Mesenchymal stem cell (in vitro differentiated cells and primary cell): ENCODE results near the gene OSBPL7.

ENCODE experiments used
- DNase-seq: peaks from one replicate; pipeline ENCODE4 v3.0.0-alpha.2; 2013
- H2AFZ ChIP-seq: one replicate; pipeline ENCODE4 v1.6.1; 2013; ENCODE audit warnings: low read depth, mild to moderate bottlenecking, control low read depth, inconsistent platforms, low read length, moderate library complexity
- H2AK5ac ChIP-seq: 2 replicates; pipeline ENCODE4 v1.6.1; 2013; ENCODE audit warnings: low read length, moderate library complexity, mild to moderate bottlenecking, inconsistent platforms; ENCODE audit not compliant: severe bottlenecking
- H2BK120ac ChIP-seq: one replicate; pipeline ENCODE4 v1.6.1; 2013; ENCODE audit warnings: low read depth, mild to moderate bottlenecking, inconsistent platforms, low read length, moderate library complexity
- H2BK12ac ChIP-seq, 2 experiments: one replicate each; pipeline ENCODE4 v1.6.1; 2013; ENCODE audit warnings: inconsistent platforms in 2 of 2, low read length in 2 of 2, mild to moderate bottlenecking in 2 of 2, moderate library complexity in 2 of 2, control low read depth in 1 of 2
- H2BK15ac ChIP-seq: one replicate; pipeline ENCODE4 v1.6.1; 2013; ENCODE audit warnings: mild to moderate bottlenecking, low read depth, inconsistent platforms; ENCODE audit not compliant: poor library complexity, severe bottlenecking
- H2BK5ac ChIP-seq: 2 replicates; pipeline ENCODE4 v1.6.1; 2013; ENCODE audit warnings: low read depth, mild to moderate bottlenecking, low read length, control low read depth, inconsistent platforms; ENCODE audit not compliant: poor library complexity, severe bottlenecking
- H3K14ac ChIP-seq, 2 experiments: one replicate each; pipeline ENCODE4 v1.6.1; 2013; ENCODE audit warnings: inconsistent platforms in 2 of 2, low read length in 2 of 2, control low read depth in 1 of 2, mild to moderate bottlenecking in 1 of 2, moderate library complexity in 1 of 2
- H3K18ac ChIP-seq, 2 experiments: one replicate each; pipeline ENCODE4 v1.6.1; 2013; ENCODE audit warnings: inconsistent platforms in 2 of 2, low read length in 2 of 2, control low read depth in 1 of 2, low read depth in 1 of 2, mild to moderate bottlenecking in 1 of 2
- H3K23ac ChIP-seq, 2 experiments: one replicate each; pipeline ENCODE4 v1.6.1; 2013; ENCODE audit warnings: inconsistent platforms in 2 of 2, low read length in 2 of 2, mild to moderate bottlenecking in 2 of 2, moderate library complexity in 2 of 2, control low read depth in 1 of 2
- H3K27ac ChIP-seq: 2 replicates; pipeline ENCODE4 v1.5.1; 2013; ENCODE audit warnings: mild to moderate bottlenecking, moderate library complexity, low read length, control low read depth, inconsistent platforms; ENCODE audit not compliant: poor library complexity, severe bottlenecking
- H3K27me3 ChIP-seq, 2 experiments: 2 replicates each; pipeline versions ENCODE4 v1.6.1 to v1.7.0; 2013; ENCODE audit warnings: low read length in 2 of 2, mild to moderate bottlenecking in 2 of 2, moderate library complexity in 2 of 2, control low read depth in 1 of 2, inconsistent platforms in 1 of 2; ENCODE audit not compliant: control insufficient read depth in 1 of 2, insufficient read depth in 1 of 2
- H3K36me3 ChIP-seq, 2 experiments: 2 replicates each; pipeline versions ENCODE4 v1.6.1 to v1.7.0; 2013; ENCODE audit warnings: low read length in 2 of 2, control low read depth in 1 of 2, inconsistent platforms in 1 of 2, low read depth in 1 of 2, mild to moderate bottlenecking in 1 of 2; ENCODE audit not compliant: insufficient read depth in 2 of 2, control insufficient read depth in 1 of 2
- H3K4ac ChIP-seq, 2 experiments: one replicate each; pipeline ENCODE4 v1.6.1; 2013; ENCODE audit warnings: inconsistent platforms in 2 of 2, low read length in 2 of 2, mild to moderate bottlenecking in 2 of 2, moderate library complexity in 2 of 2, control low read depth in 1 of 2, low read depth in 1 of 2
- H3K4me1 ChIP-seq: 2 replicates; pipeline ENCODE4 v1.6.1; 2013; ENCODE audit warnings: low read depth, low read length, control low read depth; ENCODE audit not compliant: control insufficient read depth, insufficient read depth
- H3K4me2 ChIP-seq: 2 replicates; pipeline ENCODE4 v1.6.1; 2013; ENCODE audit warnings: low read length, mild to moderate bottlenecking, inconsistent platforms; ENCODE audit not compliant: poor library complexity, severe bottlenecking
- H3K4me3 ChIP-seq, 2 experiments: 2 replicates each; pipeline versions ENCODE4 v1.5.1 to v1.7.0; 2013; ENCODE audit warnings: low read length in 2 of 2, mild to moderate bottlenecking in 2 of 2, control low read depth in 1 of 2, low read depth in 1 of 2; ENCODE audit not compliant: insufficient read depth in 1 of 2
- H3K79me1 ChIP-seq: replicated peaks from 2 replicates; pipeline ENCODE4 v1.6.1; 2013; ENCODE audit warnings: mild to moderate bottlenecking, control low read depth, low read length, inconsistent platforms; ENCODE audit not compliant: poor library complexity, severe bottlenecking
- H3K9ac ChIP-seq: 2 replicates; pipeline ENCODE4 v1.7.0; 2013; ENCODE audit warnings: mild to moderate bottlenecking, low read length, moderate library complexity
- H3K9me3 ChIP-seq: 2 replicates; pipeline ENCODE4 v1.7.0; 2013; ENCODE audit warnings: mild to moderate bottlenecking, low read length; ENCODE audit not compliant: control insufficient read depth
- H4K8ac ChIP-seq: one replicate; pipeline ENCODE4 v1.6.1; 2013; ENCODE audit warnings: inconsistent platforms, mild to moderate bottlenecking, low read length, moderate library complexity
- H4K91ac ChIP-seq: one replicate; pipeline ENCODE4 v1.6.1; 2013; ENCODE audit warnings: mild to moderate bottlenecking, low read length, inconsistent platforms
- WGBS: methylation state at CpG from one replicate; pipeline ENCODE4 v1.1.7; 2013; ENCODE audit warnings: mixed read lengths; 5-methylcytosine and 5-hydroxymethylcytosine counted together

OSBPL7 gene

GRCh38 chr17:47810200-47810821 lies 11.3 kb downstream of the OSBPL7 start:
- Histone ChIP-seq H3K4me3 (no peak overlapping the region), H2BK120ac (no peak overlapping the region), H2AFZ (no peak overlapping the region), H3K36me3 (peaks cover 29 to 72% of the 10 kb centered on the region in 2 experiments), H3K27me3 (peaks cover 0 to 38% of the 10 kb centered on the region in 2 experiments), H3K4me1 (peaks cover 20% of the 10 kb centered on the region), H2AK5ac (no peak overlapping the region), H3K14ac (no peak overlapping the region), H3K9me3 (no peaks in the 10 kb centered on the region), H2BK5ac (no peak overlapping the region), H4K8ac (no peak overlapping the region), H3K79me1 (no peaks in the 10 kb centered on the region), H2BK12ac (no peak overlapping the region), H3K18ac (no peak overlapping the region), H3K23ac (no peak overlapping the region), H4K91ac (no peak overlapping the region), H3K27ac (peak overlapping the region; percentile 54), H2BK15ac (no peak overlapping the region), H3K9ac (peak overlapping the region; percentile 12), H3K4me2 (no peak overlapping the region), H3K4ac (no peak overlapping the region)
- 38% methylated on average over 10 of the region's 10 CpGs for WGBS
- peak; percentile 96 for DNase-seq

GRCh38 chr17:47808830-47809480 lies 12.6 kb downstream of the OSBPL7 start:
- no peaks in the 10 kb centered on the region for H3K79me1 ChIP-seq
- H4K91ac ChIP-seq: no peak overlapping the region
- no peak for DNase-seq
- no peak overlapping the region for H3K4me2 ChIP-seq
- H4K8ac ChIP-seq: no peak overlapping the region
- H3K36me3 ChIP-seq: peaks cover 29 to 58% of the 10 kb centered on the region in 2 experiments
- no peak overlapping the region for H2AFZ ChIP-seq
- H2BK120ac ChIP-seq: no peak overlapping the region
- 95% methylated on average over 17 of the region's 22 CpGs for WGBS
- no peak overlapping the region for H3K18ac ChIP-seq
- H3K4ac ChIP-seq: no peak overlapping the region
- no peak overlapping the region for H2BK15ac ChIP-seq
- no peak overlapping the region for H3K23ac ChIP-seq
- peak overlapping the region; percentile 0 for H3K27ac ChIP-seq
- no peak overlapping the region for H3K4me3 ChIP-seq
- no peak overlapping the region for H2AK5ac ChIP-seq
- H3K27me3 ChIP-seq: peaks cover 7 to 48% of the 10 kb centered on the region in 2 experiments
- no peaks in the 10 kb centered on the region for H3K9me3 ChIP-seq
- H3K14ac ChIP-seq: no peak overlapping the region
- H3K4me1 ChIP-seq: peaks cover 20% of the 10 kb centered on the region
- H3K9ac ChIP-seq: no peak overlapping the region
- H2BK5ac ChIP-seq: no peak overlapping the region
- H2BK12ac ChIP-seq: no peak overlapping the region

GRCh38 chr17:47808036-47808829 lies 13.4 kb downstream of the OSBPL7 start:
- Histone ChIP-seq H3K36me3 (peaks cover 29 to 51% of the 10 kb centered on the region in 2 experiments), H4K91ac (no peak overlapping the region)

GRCh38 chr17:47807421-47807820 lies 14.2 kb downstream of the OSBPL7 start:
- H2AK5ac ChIP-seq: no peak overlapping the region
- no peak overlapping the region for H4K8ac ChIP-seq
- H3K9me3 ChIP-seq: no peaks in the 10 kb centered on the region
- WGBS: 96% methylated on average over 8 of the region's 11 CpGs
- H3K36me3 ChIP-seq: peaks cover 29 to 43% of the 10 kb centered on the region in 2 experiments
- no peak overlapping the region for H3K18ac ChIP-seq
- H3K4me2 ChIP-seq: no peak overlapping the region
- H3K4me1 ChIP-seq: peaks cover 20% of the 10 kb centered on the region
- H2BK15ac ChIP-seq: no peak overlapping the region
- H4K91ac ChIP-seq: no peak overlapping the region
- H2BK5ac ChIP-seq: no peak overlapping the region
- H3K4me3 ChIP-seq: no peak overlapping the region
- no peak overlapping the region for H3K14ac ChIP-seq
- H3K27me3 ChIP-seq: peaks cover 19 to 56% of the 10 kb centered on the region in 2 experiments
- H3K79me1 ChIP-seq: no peaks in the 10 kb centered on the region
- no peak for DNase-seq
- H2BK120ac ChIP-seq: no peak overlapping the region
- no peak overlapping the region for H2BK12ac ChIP-seq
- H3K27ac ChIP-seq: no peak overlapping the region
- H3K4ac ChIP-seq: no peak overlapping the region
- H2AFZ ChIP-seq: no peak overlapping the region
- no peak overlapping the region for H3K23ac ChIP-seq
- no peak overlapping the region for H3K9ac ChIP-seq

More at GRCh38 chr17:47808036-47808829, 13.4 kb downstream of the OSBPL7 start:
- 91% methylated on average over 20 of the region's 20 CpGs for WGBS
- no peak overlapping the region for H2BK15ac ChIP-seq
- no peak overlapping the region for H3K18ac ChIP-seq
- no peak overlapping the region for H2BK12ac ChIP-seq
- no peak overlapping the region for H2AFZ ChIP-seq
- no peak overlapping the region for H2BK120ac ChIP-seq
- no peak overlapping the region for H3K14ac ChIP-seq
- H3K79me1 ChIP-seq: no peaks in the 10 kb centered on the region
- peaks cover 15 to 53% of the 10 kb centered on the region in 2 experiments for H3K27me3 ChIP-seq
- no peak overlapping the region for H2AK5ac ChIP-seq
- no peak overlapping the region for H3K9ac ChIP-seq
- no peak overlapping the region for H3K27ac ChIP-seq
- peaks cover 20% of the 10 kb centered on the region for H3K4me1 ChIP-seq
- H3K4me2 ChIP-seq: no peak overlapping the region
- H2BK5ac ChIP-seq: no peak overlapping the region
- no peak for DNase-seq
- no peak overlapping the region for H4K8ac ChIP-seq
- H3K9me3 ChIP-seq: no peaks in the 10 kb centered on the region
- no peak overlapping the region for H3K4me3 ChIP-seq
- H3K23ac ChIP-seq: no peak overlapping the region
- no peak overlapping the region for H3K4ac ChIP-seq
